Erythroblast (primary cell): ENCODE results near the gene TIPARP.

Experiments
- GATA1 ChIP-seq: IDR thresholded peaks from 2 replicates; pipeline ENCODE4 v1.6.1; 2011; ENCODE audit warnings: low read depth, mild to moderate bottlenecking, control low read depth, low read length, moderate library complexity
- POLR2A ChIP-seq: IDR thresholded peaks from 2 replicates; pipeline ENCODE4 v1.6.1; 2011; ENCODE audit warnings: mild to moderate bottlenecking, low read length

- TF ChIP-seq POLR2A = no peak
- TF ChIP-seq GATA1 = no peak
These were observed 9.6 kb upstream of the TIPARP start for GRCh38 chr3:156664831-156665178.
